ENCODE results near the gene PNPO.
A peak's percentile ranks its signal among the peaks of the same experiment; 100 is the strongest.

Gene PNPO

DNA sequence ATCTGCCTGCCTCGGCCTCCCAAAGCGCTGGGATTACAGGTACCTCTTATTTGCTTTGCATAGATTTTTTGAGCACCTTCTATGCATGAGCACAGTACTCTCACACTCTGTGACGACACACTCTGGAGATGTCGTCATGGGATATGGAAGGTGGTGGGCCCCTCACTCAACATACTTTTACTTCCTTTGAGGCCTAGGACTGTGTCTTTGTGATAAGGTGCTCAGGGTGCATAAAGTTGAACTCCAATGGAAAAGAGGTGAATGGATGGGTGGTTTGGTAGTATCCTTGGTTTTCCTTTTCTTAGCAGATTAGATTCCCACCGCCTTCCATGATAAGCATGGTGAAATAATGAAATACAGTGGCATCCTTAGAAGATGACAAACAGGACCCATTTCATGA lies 23.5 kb downstream of the PNPO start:
- H3K4me3 ChIP-seq (ENCODE audit: low read depth, low read length): no peak overlapping the region
- TF ChIP-seq, protein P1, sequence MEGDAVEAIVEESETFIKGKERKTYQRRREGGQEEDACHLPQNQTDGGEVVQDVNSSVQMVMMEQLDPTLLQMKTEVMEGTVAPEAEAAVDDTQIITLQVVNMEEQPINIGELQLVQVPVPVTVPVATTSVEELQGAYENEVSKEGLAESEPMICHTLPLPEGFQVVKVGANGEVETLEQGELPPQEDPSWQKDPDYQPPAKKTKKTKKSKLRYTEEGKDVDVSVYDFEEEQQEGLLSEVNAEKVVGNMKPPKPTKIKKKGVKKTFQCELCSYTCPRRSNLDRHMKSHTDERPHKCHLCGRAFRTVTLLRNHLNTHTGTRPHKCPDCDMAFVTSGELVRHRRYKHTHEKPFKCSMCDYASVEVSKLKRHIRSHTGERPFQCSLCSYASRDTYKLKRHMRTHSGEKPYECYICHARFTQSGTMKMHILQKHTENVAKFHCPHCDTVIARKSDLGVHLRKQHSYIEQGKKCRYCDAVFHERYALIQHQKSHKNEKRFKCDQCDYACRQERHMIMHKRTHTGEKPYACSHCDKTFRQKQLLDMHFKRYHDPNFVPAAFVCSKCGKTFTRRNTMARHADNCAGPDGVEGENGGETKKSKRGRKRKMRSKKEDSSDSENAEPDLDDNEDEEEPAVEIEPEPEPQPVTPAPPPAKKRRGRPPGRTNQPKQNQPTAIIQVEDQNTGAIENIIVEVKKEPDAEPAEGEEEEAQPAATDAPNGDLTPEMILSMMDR (IDR thresholded peaks at IDR 0.05; ENCODE audit: low read depth, low read length): no peak

DNA sequence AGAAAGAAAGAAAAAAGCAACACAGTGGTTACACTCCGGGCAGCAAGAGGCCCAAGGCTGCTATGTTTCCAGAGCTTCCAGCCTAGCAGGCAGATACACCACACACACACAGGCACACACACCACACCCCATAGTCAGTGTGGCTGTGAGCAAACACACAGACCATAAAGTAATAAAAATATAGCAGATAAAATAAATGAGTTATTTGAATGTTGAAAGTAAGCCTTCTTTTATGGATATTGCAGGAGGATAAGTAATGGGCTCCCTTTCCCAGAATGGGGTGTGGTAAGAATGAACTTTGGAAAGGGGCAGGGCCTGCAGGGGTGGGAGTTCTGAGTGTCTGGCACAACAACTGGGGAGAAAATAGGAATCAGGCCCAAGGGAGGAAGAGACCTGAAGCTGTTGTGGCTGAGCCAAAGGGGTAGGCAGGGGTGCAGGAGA lies 24.7 kb downstream of the PNPO start:
- H3K4me3 ChIP-seq (ENCODE audit: low read depth, low read length): no peak overlapping the region
- TF ChIP-seq, protein P1 (IDR thresholded peaks at IDR 0.05; ENCODE audit: low read depth, low read length): no peak

DNA sequence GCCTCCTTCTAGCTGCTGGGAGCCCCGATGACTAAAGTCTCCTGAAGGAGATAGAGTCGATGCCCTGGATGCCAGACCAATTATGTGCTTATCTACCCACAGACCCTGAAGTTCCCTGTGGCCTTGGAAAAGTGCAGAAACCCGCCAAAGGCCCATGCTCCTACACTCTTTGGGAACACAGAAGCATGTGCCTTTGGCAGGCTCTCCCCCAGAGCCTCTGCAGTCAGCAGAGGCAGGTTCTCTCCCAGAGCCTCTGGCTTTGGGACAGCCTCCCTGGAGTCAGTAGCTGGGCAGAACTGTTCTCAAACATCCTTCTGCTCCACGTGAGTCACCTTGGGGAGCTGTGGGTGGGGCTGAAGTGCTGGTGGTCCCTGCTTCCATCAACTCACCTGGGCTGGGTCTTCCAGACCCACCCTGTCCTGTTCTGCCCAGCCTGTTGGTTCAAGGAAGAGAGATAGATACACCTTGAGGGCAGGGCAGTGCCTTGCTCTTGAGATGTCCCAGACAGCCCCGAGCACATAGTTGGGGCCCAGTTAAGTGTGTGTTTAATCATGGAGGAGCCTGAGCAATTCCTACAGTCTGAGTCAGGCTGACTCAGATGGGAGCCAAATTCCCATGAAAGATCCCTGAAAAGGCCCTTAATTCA lies 26.4 kb downstream of the PNPO start:
- TF ChIP-seq, protein P1 (IDR thresholded peaks at IDR 0.05; ENCODE audit: low read depth, low read length): no peak
- H3K4me3 ChIP-seq (ENCODE audit: low read depth, low read length): no peak overlapping the region

DNA sequence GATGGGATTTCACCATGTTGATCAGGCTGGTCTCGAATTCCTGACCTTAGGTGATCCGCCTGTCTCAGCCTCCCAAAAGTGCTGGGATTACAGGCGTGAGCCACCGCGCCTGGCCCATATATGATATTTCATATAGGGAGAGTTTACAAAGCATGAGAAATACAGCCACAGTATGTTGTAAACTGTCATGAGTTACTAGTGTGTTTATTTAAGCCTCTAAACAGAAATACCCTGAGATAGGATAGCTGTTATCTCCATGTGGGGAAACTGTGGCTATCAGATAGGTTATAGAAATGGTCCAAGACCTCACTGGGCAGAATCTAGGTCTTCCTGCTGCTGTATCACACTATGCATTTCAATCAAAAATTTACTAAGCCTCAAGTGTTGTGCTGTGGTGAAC lies 27.5 kb downstream of the PNPO start:
- no peak overlapping the region for H3K4me3 ChIP-seq (ENCODE audit: low read depth, low read length)
- TF ChIP-seq, protein P1 (IDR thresholded peaks at IDR 0.05; ENCODE audit: low read depth, low read length): no peak

DNA sequence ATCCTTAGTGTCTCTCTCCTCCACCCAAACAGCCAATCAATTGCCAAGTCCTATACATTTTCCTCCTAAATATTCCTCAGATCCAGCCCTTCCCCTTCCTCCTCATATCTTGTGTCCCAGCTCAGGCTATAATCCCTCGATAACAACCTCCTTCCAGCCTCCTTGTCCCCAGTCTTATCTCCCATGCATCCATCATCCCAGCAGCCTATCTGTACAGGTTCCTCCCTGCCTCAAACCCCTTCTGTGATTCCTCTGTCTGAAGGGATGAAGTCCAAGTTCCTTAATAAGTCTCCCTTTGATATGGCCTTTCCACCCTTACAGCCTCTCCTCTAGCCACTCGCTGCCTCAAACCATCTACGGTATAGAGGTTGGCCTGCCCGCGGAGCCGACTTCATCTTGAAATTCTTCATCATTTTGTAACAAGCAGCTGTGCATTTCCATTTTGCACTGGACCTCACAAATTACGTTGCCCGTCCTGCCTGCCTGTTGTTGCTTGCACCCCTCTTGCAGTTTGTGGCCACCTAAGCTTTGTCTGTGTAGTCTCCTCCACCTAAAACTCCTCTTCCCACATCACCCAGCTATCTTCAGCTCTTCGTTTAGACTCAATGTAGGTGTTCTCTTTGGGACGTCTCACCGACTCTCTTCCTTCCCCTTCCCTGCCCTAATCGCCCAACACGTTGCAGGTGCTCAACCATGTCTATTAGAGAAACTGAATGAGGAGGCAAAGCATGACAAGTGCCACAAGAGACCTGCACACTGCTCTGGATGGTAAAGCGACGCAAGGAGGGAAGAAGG lies 28.8 kb downstream of the PNPO start:
- TF ChIP-seq, protein P1 (IDR thresholded peaks at IDR 0.05; ENCODE audit: low read depth, low read length): no peak
- no peak overlapping the region for H3K4me3 ChIP-seq (ENCODE audit: low read depth, low read length)

DNA sequence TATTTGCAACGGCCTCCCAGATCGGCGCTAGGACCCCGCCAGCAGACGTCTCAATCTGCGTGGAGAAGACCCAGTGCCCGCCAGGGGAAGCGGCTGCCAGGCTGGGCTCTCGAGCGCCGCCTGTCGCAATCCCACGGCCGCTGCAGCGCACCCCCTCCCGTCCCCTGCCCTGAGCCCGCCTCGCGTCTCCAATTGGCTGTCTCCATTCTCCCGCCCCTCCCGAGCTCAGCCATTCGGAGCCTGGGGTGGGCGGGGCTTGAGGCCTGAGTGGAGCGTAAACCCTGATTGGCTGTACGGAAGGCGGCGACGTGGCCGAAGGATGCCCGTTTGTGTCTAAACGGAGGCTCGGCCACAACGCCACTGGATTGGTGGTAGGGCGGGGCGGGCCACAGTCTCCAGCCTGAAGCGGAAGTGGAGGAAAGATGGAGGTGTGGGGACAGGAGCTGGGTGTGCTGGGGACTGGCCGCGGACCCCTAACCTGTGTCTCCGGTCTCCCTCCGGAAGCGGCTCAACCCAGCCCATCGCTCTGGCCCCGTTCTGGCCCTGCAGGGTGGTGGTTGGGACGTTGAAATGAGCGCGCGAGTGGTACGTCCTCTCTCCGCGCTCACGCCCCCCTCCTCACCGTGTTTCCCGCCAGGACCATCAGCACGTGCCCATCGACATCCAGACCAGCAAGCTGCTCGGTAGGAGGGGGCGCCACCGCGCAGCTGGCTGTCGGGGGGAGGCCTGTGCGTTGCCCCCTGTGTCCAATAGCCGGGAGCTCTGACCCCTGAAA lies 29.5 kb downstream of the PNPO start, which contains the start of gene CDK5RAP3:
Gene CDK5RAP3 (plus strand): TSS at position 389 of the 775 bp plus-strand sequence. CDS start 34 bp downstream, at position 423.
- TF ChIP-seq, protein P1 (IDR thresholded peaks at IDR 0.05; ENCODE audit: low read depth, low read length): peak; percentile 89

More for the DNA sequence above, 29.5 kb downstream of the PNPO start, which contains the start of gene CDK5RAP3:
- H3K4me3 ChIP-seq (ENCODE audit: low read depth, low read length): peak within 1 kb of the TSS; percentile 92
